ENCODE results near the gene VWA7. TPM values are rescaled to one million over a fixed set of nuclear protein-coding genes. Genes with fewer than 3 reads are reported as not detected.

VWA7 gene
- total RNA-seq, 4 donors from 2014 or later, result 0.49 to 4.8 (median 1.4) TPM

DNA sequence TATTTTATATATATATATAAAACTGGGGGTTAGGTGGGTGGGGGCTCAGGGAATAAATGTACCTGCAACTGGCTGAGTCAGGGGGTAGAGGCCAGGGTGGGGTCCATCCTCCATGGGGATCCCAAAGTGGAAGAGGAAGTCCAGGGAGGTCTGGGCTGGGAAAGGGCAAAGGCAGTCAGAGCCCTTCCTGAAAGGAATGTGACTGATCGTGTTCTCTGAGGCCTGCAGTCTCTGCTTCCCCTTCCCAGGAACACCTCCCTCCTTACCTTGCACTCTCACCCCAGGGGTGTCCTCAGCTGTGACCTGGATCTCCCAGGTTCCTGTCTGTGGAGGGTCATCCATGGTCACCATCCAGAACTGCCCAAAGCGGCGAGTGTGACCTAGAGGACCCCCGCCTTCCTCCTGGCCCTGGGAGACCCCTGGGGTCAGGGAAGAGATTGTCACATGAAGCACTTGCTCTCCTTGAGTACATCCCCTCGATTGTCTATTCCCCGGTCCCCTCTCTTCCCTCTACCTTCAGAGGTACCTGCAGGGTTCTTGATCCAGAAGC lies 10.0 kb downstream of the VWA7 start:
- DNase-seq (ENCODE audit: low spot score in 2 of 2), result no peak
- no peak overlapping the region for H3K4me3 ChIP-seq (ENCODE audit: low read depth, poor library complexity, severe bottlenecking)
- intact Hi-C loops (cut with DNase I; ENCODE audit: low total_unique reads), result loop anchor here (5.0 kb wide), 2 partner anchors 80 to 1455 kb away; no protein-coding TSS in a partner anchor
- TF ChIP-seq POLR2A (IDR thresholded peaks at IDR 0.05) (no peak), CTCF (IDR thresholded peaks at IDR 0.05) (no peak)
- 77 to 85% methylated on average over 6 of the region's 6 CpGs for WGBS, 2 donors

GRCh38 chr6:31765910-31766794 lies 11.0 kb downstream of the VWA7 start:
- intact Hi-C loops (cut with DNase I; ENCODE audit: low total_unique reads), result loop anchor here (5.0 kb wide), 2 partner anchors 79 to 1456 kb away; no protein-coding TSS in a partner anchor
- H3K4me3 ChIP-seq (ENCODE audit: low read depth, poor library complexity, severe bottlenecking), result no peak overlapping the region
- no peak for DNase-seq (ENCODE audit: low spot score in 2 of 2)
- 64 to 68% methylated on average over 39 to 42 of the region's 42 CpGs for WGBS, 2 donors
- TF ChIP-seq CTCF (IDR thresholded peaks at IDR 0.05), result no peak
- no peak for TF ChIP-seq POLR2A (IDR thresholded peaks at IDR 0.05)

- intact Hi-C loops (cut with DNase I; ENCODE audit: low total_unique reads), result loop anchor here (5.0 kb wide), 2 partner anchors 78 to 1457 kb away; no protein-coding TSS in a partner anchor
- no peak for TF ChIP-seq POLR2A (IDR thresholded peaks at IDR 0.05)
- TF ChIP-seq CTCF (IDR thresholded peaks at IDR 0.05), result no peak
- no peak for DNase-seq (ENCODE audit: low spot score in 2 of 2)
- no peak overlapping the region for H3K4me3 ChIP-seq (ENCODE audit: low read depth, poor library complexity, severe bottlenecking)
- WGBS, 2 donors, result 86 to 90% methylated on average over 9 of the region's 9 CpGs
Observed at GRCh38 chr6:31765559-31765909, 11.6 kb downstream of the VWA7 start.

DNA sequence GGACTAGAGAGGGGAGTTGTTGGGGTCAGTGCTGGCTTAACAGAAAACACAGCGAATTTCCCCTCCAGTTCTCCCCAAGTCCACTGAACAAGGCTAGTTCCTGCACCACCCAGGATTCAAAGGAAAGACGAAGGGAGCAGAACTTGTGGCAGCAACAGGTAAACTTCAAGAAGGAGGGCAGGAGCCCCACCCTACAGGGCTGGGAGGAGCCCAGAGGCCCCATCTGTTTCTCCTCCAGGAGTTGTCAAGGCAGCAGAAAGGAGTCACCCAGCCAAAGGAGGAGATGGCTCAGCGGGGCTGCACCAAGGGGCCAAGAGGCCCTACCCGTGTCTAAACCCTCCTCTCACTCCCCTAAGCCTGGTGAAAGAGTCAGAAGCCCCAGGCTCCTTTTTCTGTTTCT lies 12.9 kb downstream of the VWA7 start:
- 67 to 74% methylated on average over 4 of the region's 4 CpGs for WGBS, 2 donors
- no peak for DNase-seq (ENCODE audit: low spot score in 2 of 2)
- intact Hi-C loops (cut with DNase I; ENCODE audit: low total_unique reads), result no loop called here
- no peak overlapping the region for H3K4me3 ChIP-seq (ENCODE audit: low read depth, poor library complexity, severe bottlenecking)
- TF ChIP-seq POLR2A (IDR thresholded peaks at IDR 0.05), result no peak
- no peak for TF ChIP-seq CTCF (IDR thresholded peaks at IDR 0.05)

GRCh38 chr6:31763619-31763940 lies 13.5 kb downstream of the VWA7 start:
- intact Hi-C loops (cut with DNase I; ENCODE audit: low total_unique reads), result no loop called here
- no peak for TF ChIP-seq CTCF (IDR thresholded peaks at IDR 0.05)
- TF ChIP-seq POLR2A (IDR thresholded peaks at IDR 0.05), result no peak
- no peak overlapping the region for H3K4me3 ChIP-seq (ENCODE audit: low read depth, poor library complexity, severe bottlenecking)
- DNase-seq (ENCODE audit: low spot score in 2 of 2), result no peak
- 10 to 11% methylated on average over 1 of the region's 1 CpG for WGBS, 2 donors
